LNCaP clone FGC (cell line): Measurements from ENCODE around the gene ZCCHC14.

ENCODE experiments used
- DNase-seq: peaks from one replicate; pipeline ENCODE4 v3.0.0-alpha.2; 2011; ENCODE audit warnings: low read depth
- H3K4me3 ChIP-seq: 2 replicates; pipeline ENCODE4 v1.5.1; 2011; ENCODE audit warnings: mild to moderate bottlenecking, low read depth, low read length, control low read depth
- CTCF ChIP-seq: IDR thresholded peaks from 2 replicates; pipeline ENCODE4 v1.5.1; 2012; ENCODE audit warnings: mild to moderate bottlenecking; ENCODE audit not compliant: control insufficient read depth, insufficient read depth; ENCODE audit errors: extremely low read depth

Gene ZCCHC14

DNA sequence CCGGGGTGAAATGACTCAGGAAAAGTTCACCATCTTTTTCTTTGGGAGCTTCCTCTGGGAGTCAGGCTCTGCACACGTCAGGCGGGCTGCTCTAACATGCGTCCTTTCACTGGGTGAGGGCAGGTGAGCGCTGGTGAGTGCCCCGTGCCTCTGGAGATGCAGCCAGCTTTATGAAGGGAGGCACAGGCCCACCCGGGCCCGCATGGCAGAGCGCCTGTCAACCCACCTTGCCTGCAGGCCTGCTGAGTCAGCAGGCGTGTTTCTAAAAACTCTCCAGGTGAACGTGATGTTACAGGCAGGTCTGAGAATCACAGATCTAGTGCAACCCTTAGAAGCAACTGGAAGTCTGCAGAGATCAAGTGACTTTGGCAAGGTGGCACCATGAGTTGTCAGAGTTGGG is 82.3 kb downstream of the ZCCHC14 start:
- no peak for TF ChIP-seq CTCF
- no peak overlapping the region for H3K4me3 ChIP-seq
- no peak for DNase-seq

DNA sequence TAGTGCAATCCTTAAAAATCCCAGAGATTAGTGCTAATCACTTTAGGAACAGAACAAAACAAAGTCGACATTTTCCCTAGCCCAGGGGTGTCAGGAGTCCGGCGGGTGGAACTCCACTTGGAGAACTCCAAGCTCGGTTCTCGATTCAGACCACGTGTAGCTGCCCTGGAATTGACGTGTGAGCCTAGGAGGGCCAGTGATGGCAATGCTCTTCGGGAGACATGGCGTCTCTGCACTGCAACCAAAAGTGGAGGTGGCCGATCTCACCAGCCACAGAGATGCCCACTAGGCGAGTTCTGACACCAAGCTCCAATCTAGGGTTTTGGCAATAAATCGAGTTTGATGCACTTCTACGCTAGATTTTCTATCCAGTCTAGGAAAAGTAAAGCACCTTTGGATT is 83.0 kb downstream of the ZCCHC14 start:
- H3K4me3 ChIP-seq: no peak overlapping the region
- no peak for DNase-seq
- TF ChIP-seq CTCF: no peak

DNA sequence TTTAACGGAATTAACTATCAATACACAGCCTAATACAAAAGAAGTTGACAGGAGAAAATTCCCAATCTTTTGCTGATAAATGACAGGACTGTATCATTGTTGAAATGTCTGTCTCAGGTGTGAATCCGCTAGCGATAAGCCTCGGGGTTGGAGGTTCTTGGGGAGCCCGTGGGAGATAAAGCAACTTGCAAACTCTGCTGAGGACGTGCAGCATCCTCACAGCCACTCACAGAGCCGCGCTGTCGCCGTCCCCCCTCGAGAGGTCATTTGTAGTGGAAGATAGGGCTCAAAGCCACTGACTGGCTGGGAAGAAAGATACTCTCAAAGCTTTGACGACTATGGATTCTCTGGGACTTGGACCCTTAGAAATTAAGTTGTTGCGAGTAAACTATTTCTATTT is 83.7 kb downstream of the ZCCHC14 start:
- no peak for TF ChIP-seq CTCF
- no peak for DNase-seq
- H3K4me3 ChIP-seq: no peak overlapping the region

GRCh38 chr16:87407511-87408112 is 85.2 kb downstream of the ZCCHC14 start:
- no peak for TF ChIP-seq CTCF
- H3K4me3 ChIP-seq: no peak overlapping the region
- no peak for DNase-seq

GRCh38 chr16:87406495-87407088 is 86.2 kb downstream of the ZCCHC14 start:
- no peak overlapping the region for H3K4me3 ChIP-seq
- no peak for TF ChIP-seq CTCF
- DNase-seq: no peak

- DNase-seq: no peak
- no peak for TF ChIP-seq CTCF
- H3K4me3 ChIP-seq: no peak overlapping the region
Observed at GRCh38 chr16:87404764-87405625, 87.8 kb downstream of the ZCCHC14 start.
